Cardiac muscle cell (in vitro differentiated cells and primary cell): Measurements from ENCODE around the gene DNM3. TPM values are rescaled to one million over a fixed set of nuclear protein-coding genes. Genes with fewer than 3 reads are reported as not detected.

Source experiments
- DNase-seq, 2 donors: peaks; one replicate each; pipeline versions ENCODE4 v3.0.0 to v3.0.0-alpha.2; 2010 to 2017; ENCODE audit warnings: low read depth in 1 of 2, low spot score in 1 of 2
- H3K27ac ChIP-seq: fragments of 200-600 bp; sonication (generic); 2 replicates; pipeline ENCODE4 v1.5.1; 2016
- H3K27me3 ChIP-seq: fragments of 200-600 bp; sonication (generic); 2 replicates; pipeline ENCODE4 v1.6.0; 2016; ENCODE audit warnings: control low read depth
- H3K36me3 ChIP-seq: fragments of 200-600 bp; sonication (generic); 2 replicates; pipeline ENCODE4 v1.5.1; 2016; ENCODE audit warnings: control low read depth
- H3K4me1 ChIP-seq: fragments of 200-600 bp; sonication (generic); 2 replicates; pipeline ENCODE4 v1.8.1; 2017; ENCODE audit warnings: low read depth, mild to moderate bottlenecking, mixed run types
- H3K4me3 ChIP-seq: fragments of 200-600 bp; sonication (generic); 2 replicates; pipeline ENCODE4 v1.5.1; 2016; ENCODE audit warnings: mild to moderate bottlenecking
- H3K9me3 ChIP-seq: fragments of 200-600 bp; sonication (generic); 2 replicates; pipeline ENCODE4 v1.5.1; 2017; ENCODE audit warnings: low read depth, mild to moderate bottlenecking, control low read depth
- polyA plus RNA-seq: library from polyadenylated mRNA; unstranded; fragments of >200 nt; fragmentation: Nextera tagmentation; extraction: Ambion mirVana; gene quantifications from 2 replicates; pipeline ENCODE4 v1.2.1, GENCODE V29; 2016
- total RNA-seq: library from RNA; depleted of rRNA; stranded (reverse); fragments of >200 nt; gene quantifications from 2 replicates; pipeline ENCODE4 v1.2.3, GENCODE V29; 2016
- TF ChIP-seq, protein P1 (sequence below): IDR thresholded peaks from 2 replicates; pipeline ENCODE4 v1.5.1; 2012; ENCODE audit warnings: low read depth, mild to moderate bottlenecking, low read length

The DNM3 gene
- total and polyA plus RNA-seq, 2 experiments from 2014 or later, result 0.42 TPM; not detected in 1

DNA sequence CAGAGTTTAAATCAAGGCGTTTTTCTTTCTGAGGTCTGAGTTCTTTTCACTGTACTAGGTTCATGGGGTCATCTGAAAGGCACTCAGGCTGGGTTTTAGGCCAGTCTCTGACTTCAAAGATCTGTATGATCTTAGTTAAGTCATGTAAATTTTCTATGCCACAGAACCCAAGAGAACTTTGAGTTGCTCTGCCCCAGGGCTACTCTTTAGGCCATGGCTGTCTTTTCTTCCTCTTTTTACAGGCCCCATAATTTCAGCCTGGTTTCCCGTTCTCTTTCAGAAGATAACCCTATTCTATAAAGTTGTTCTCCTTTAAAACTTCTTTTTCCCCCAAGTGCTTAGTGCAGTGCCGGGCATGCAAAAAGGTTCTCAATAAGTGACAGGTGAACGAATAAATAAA lies 33.7 kb upstream of the DNM3 start:
- TF ChIP-seq, protein P1, sequence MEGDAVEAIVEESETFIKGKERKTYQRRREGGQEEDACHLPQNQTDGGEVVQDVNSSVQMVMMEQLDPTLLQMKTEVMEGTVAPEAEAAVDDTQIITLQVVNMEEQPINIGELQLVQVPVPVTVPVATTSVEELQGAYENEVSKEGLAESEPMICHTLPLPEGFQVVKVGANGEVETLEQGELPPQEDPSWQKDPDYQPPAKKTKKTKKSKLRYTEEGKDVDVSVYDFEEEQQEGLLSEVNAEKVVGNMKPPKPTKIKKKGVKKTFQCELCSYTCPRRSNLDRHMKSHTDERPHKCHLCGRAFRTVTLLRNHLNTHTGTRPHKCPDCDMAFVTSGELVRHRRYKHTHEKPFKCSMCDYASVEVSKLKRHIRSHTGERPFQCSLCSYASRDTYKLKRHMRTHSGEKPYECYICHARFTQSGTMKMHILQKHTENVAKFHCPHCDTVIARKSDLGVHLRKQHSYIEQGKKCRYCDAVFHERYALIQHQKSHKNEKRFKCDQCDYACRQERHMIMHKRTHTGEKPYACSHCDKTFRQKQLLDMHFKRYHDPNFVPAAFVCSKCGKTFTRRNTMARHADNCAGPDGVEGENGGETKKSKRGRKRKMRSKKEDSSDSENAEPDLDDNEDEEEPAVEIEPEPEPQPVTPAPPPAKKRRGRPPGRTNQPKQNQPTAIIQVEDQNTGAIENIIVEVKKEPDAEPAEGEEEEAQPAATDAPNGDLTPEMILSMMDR, result no peak
- no peak overlapping the region for H3K27ac ChIP-seq
- H3K4me3 ChIP-seq, result no peak overlapping the region
- H3K9me3 ChIP-seq, result no peaks in the 10 kb centered on the region
- no peak for DNase-seq
- no peaks in the 10 kb centered on the region for H3K27me3 ChIP-seq
- H3K36me3 ChIP-seq, result no peaks in the 10 kb centered on the region
- no peaks in the 10 kb centered on the region for H3K4me1 ChIP-seq

DNA sequence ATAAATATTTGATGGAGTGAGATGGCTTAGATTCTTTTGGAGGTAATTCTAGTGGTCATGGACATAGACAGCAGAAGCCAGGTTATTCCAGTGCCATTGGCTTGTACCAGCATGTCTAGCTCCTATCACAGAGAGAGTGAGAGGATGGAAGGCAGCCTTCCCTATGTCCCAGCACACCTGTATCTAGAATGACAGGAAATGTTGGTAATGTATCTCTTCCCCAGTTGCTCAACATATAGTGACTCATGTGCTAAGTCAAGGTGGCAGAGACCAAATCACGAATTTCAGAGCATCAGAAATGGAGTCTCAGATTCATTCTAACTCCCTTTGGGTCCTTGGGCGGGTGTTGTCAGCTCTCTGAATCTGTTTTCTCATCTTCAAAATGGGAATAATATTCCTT lies 31.5 kb upstream of the DNM3 start:
- TF ChIP-seq, protein P1, result no peak
- H3K4me1 ChIP-seq, result no peaks in the 10 kb centered on the region
- no peaks in the 10 kb centered on the region for H3K36me3 ChIP-seq
- no peaks in the 10 kb centered on the region for H3K9me3 ChIP-seq
- DNase-seq, result no peak
- no peaks in the 10 kb centered on the region for H3K27me3 ChIP-seq
- H3K27ac ChIP-seq, result no peak overlapping the region
- no peak overlapping the region for H3K4me3 ChIP-seq

DNA sequence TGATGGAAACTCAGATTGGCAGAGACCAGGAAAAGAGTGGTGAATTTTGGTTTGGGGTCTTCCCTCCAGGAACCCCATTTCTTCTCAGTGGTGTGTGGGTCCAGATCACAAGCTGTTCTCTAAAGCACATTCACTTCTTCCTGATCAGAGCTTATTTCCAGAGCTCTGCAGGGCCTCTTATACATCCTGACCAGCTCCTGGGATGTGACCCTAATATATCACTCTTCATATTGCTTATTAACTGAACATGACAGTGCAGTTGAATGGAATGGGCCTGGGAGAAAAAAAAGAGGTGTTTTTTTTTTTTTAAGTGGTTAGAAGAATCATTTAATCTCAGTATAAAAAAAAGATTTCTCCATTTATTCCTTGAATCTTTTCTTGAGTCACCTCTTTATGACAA lies 29.6 kb upstream of the DNM3 start:
- H3K4me3 ChIP-seq, result no peak overlapping the region
- H3K4me1 ChIP-seq, result no peaks in the 10 kb centered on the region
- no peaks in the 10 kb centered on the region for H3K36me3 ChIP-seq
- TF ChIP-seq, protein P1, result no peak
- H3K27me3 ChIP-seq, result no peaks in the 10 kb centered on the region
- DNase-seq, result no peak
- H3K9me3 ChIP-seq, result no peaks in the 10 kb centered on the region
- no peak overlapping the region for H3K27ac ChIP-seq

DNA sequence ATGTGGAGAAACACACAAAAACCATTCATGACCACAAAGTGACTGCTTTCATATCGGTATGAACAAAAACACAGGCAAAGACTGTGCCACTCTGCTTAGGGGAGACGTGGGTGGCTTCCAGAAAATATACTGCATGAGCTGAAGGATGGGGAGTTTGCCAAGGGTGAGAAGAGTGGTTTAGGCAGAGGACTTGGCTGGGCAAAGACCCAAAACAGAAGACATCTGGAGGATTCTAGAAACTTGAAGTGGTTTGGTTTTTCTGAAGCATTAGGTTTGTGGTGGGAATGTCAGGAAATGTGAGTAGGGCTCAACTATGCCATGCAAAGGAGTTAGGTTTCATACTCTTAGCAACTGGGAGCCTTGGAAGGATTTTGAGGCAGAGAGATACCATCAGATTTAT lies 26.6 kb upstream of the DNM3 start:
- TF ChIP-seq, protein P1, result no peak
- H3K4me3 ChIP-seq, result no peak overlapping the region
- peak in 1 of 2 donors; percentile 72 for DNase-seq

DNA sequence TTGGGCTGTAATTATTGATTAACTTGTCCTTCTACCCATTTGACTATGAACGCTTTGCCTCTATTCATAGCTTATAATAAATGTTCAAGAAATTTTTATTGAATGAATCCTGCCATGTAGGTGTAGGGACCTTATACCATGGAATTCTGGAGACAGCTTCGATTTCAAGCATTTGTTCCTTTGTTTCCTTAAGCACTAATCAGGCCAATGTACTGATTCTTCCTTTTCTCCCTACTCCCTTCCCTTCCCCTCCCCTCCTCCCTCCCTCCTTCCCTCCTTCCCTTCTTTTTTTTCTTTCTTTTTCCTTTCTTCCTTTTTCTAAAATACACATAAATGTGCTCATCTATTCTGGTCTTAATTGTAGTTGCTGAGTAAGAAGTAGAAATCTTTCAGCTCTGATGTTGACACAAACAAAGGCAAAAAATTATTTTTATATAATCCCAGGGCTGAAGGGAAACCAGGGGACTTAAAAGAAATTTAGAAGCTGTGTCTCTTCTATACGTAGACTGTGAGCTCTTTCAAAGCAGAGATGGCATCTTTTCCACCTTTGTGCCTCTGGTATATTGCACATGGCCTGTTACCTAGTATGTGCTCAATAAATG lies 24.9 kb upstream of the DNM3 start:
- Histone ChIP-seq H3K4me1 (no peaks in the 10 kb centered on the region), H3K4me3 (no peak overlapping the region), H3K9me3 (no peaks in the 10 kb centered on the region), H3K27ac (no peak overlapping the region), H3K27me3 (no peaks in the 10 kb centered on the region), H3K36me3 (no peaks in the 10 kb centered on the region)
- TF ChIP-seq, protein P1, result no peak
- DNase-seq, result no peak

More for the DNA sequence above, 26.6 kb upstream of the DNM3 start:
- Histone ChIP-seq H3K27ac (no peak overlapping the region), H3K4me1 (no peaks in the 10 kb centered on the region), H3K9me3 (no peaks in the 10 kb centered on the region), H3K36me3 (no peaks in the 10 kb centered on the region), H3K27me3 (no peaks in the 10 kb centered on the region)
